Gastrocnemius medialis (tissue), 4 donors: ENCODE data around the gene KCNQ5. TPM values are rescaled to one million over a fixed set of nuclear protein-coding genes. Genes with fewer than 3 reads are reported as not detected.
A peak's percentile ranks its signal among the peaks of the same experiment; 100 is the strongest.

ENCODE experiments used
- ATAC-seq, 2 donors: fragments of 150-250 bp; one replicate each; pipeline ENCODE4 v1.9.1; 2016
- DNase-seq, 2 donors: peaks; one replicate each; pipeline ENCODE4 v3.0.0-alpha.2; 2019
- H3K27ac ChIP-seq, 4 donors: fragments of 200-600 bp; sonication (generic); 1 replicate in 1 of 4; 2 replicates in 3 of 4; pipeline ENCODE4 v1.5.1; 2016 to 2018; ENCODE audit warnings: mild to moderate bottlenecking in 2 of 4, moderate library complexity in 1 of 4
- H3K27me3 ChIP-seq, 3 donors: fragments of 200-600 bp; sonication (generic) in 2 of 3; 1 replicate in 1 of 3; 2 replicates in 2 of 3; pipeline versions ENCODE4 v1.5.1 to v1.6.0; 2016 to 2019; ENCODE audit warnings: mild to moderate bottlenecking in 1 of 3, moderate library complexity in 1 of 3
- H3K36me3 ChIP-seq, 2 donors: fragments of 200-600 bp; sonication (generic) in 1 of 2; one replicate each; pipeline ENCODE4 v1.5.1; 2017 to 2018
- H3K4me1 ChIP-seq, 2 donors: fragments of 200-600 bp; sonication (generic) in 1 of 2; one replicate each; pipeline ENCODE4 v1.5.1; 2016 to 2017; ENCODE audit warnings: mild to moderate bottlenecking in 2 of 2
- H3K4me3 ChIP-seq, 4 donors: fragments of 200-600 bp; sonication (generic) in 3 of 4; 1 replicate in 1 of 4; 2 replicates in 3 of 4; pipeline ENCODE4 v1.5.1; 2016 to 2019; ENCODE audit warnings: mild to moderate bottlenecking in 2 of 4
- H3K9me3 ChIP-seq, 3 donors: fragments of 200-600 bp; sonication (generic) in 2 of 3; 1 replicate in 1 of 3; 2 replicates in 2 of 3; pipeline ENCODE4 v1.5.1; 2016 to 2019
- POLR2A ChIP-seq, 2 donors: fragments of 450-650 bp; IDR thresholded peaks; one replicate each; pipeline ENCODE4 v1.6.1; 2017; ENCODE audit warnings: antibody characterized with exemption in 2 of 2, mild to moderate bottlenecking in 2 of 2, moderate library complexity in 2 of 2
- in situ Hi-C, 4 donors: fragments of 200-750 bp; cut with MboI; loops; one replicate each; pipeline versions ENCODE4 v1.15.0 to v1.8.0; 2017; ENCODE audit warnings: low sequenced_read_pairs in 4 of 4
- intact Hi-C: fragments of 100-400 bp; cut with DNase I; formaldehyde crosslinking; loops from one replicate; pipeline ENCODE4 v1.15.1; 2023; ENCODE audit warnings: low total_unique reads
- total RNA-seq, 4 donors: library from RNA; depleted of rRNA; stranded (reverse); fragments of >200 nt; gene quantifications; one replicate each; pipeline versions ENCODE4 v1.1.0 to v1.2.3, GENCODE V29; 2016
- TF ChIP-seq, protein P1 (sequence below), 5 experiments: fragments of 450-650 bp in 3 of 5; fragments of 200-600 bp in 2 of 5; sonication (generic) in 2 of 5; IDR thresholded peaks in 4 of 5; conservative IDR thresholded peaks in 1 of 5; 1 replicate in 4 of 5; 2 replicates in 1 of 5; pipeline ENCODE4 v1.5.1; 2016 to 2019; ENCODE audit warnings: antibody characterized with exemption in 5 of 5, mild to moderate bottlenecking in 3 of 5, moderate library complexity in 3 of 5

The KCNQ5 gene
- total RNA-seq, 4 donors from 2014 or later = 5.3 to 19.3 (median 15.1) TPM

DNA sequence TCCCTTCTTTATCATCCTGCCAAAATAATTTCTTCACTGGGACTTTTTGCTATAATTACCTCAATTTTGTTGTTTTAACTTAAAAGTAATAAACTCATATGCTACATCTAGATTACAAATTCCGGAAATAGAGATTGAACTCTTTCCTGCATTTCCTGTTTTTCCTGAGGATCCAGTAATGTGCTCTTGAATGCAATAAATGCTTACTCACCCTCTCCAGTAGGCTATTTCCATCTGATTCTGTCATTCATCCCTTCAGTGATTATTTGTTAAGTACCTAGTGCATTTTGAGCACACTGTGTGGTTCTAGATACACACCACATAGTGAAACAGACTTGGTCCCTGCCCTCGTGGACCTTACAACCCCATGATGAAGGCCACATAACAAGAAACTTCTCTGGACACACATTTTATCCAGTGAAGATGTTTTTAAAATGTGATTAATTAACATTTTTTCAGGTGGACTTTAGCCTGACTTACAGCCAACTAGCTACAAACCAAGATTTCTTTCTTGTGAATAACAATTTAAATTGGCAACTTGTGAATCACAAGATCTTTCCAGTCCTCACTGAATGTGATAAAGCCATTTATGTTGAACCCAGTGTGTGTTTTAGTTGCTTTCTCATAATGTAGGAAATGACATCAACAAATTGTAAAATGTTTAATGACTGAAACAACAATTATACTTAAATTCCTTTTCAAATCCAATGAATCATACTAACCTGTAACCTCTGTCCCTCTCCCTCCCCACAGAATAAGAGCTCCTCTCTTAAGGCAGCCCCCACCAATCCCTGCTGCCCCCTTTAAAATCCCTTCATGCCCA lies 331.2 kb downstream of the KCNQ5 start:
- Histone ChIP-seq H3K36me3 (no peaks in the 10 kb centered on the region), H3K4me1 (peaks cover 35 to 75% of the 10 kb centered on the region in 2 donors), H3K4me3 (no peak overlapping the region), H3K27ac (peak overlapping the region in 3 of 4 donors; percentile 7 to 45 (median 20)), H3K27me3 (no peaks in the 10 kb centered on the region), H3K9me3 (no peaks in the 10 kb centered on the region)
- no peak for TF ChIP-seq POLR2A (IDR thresholded peaks at IDR 0.05)
- TF ChIP-seq, protein P1, sequence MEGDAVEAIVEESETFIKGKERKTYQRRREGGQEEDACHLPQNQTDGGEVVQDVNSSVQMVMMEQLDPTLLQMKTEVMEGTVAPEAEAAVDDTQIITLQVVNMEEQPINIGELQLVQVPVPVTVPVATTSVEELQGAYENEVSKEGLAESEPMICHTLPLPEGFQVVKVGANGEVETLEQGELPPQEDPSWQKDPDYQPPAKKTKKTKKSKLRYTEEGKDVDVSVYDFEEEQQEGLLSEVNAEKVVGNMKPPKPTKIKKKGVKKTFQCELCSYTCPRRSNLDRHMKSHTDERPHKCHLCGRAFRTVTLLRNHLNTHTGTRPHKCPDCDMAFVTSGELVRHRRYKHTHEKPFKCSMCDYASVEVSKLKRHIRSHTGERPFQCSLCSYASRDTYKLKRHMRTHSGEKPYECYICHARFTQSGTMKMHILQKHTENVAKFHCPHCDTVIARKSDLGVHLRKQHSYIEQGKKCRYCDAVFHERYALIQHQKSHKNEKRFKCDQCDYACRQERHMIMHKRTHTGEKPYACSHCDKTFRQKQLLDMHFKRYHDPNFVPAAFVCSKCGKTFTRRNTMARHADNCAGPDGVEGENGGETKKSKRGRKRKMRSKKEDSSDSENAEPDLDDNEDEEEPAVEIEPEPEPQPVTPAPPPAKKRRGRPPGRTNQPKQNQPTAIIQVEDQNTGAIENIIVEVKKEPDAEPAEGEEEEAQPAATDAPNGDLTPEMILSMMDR (IDR thresholded peaks at IDR 0.05 in 4 of 5, conservative IDR thresholded peaks at IDR 0.05 in 1 of 5) = no peak
- in situ Hi-C loops = no loop called here
- ATAC-seq (peak in 1 of 2 donors; percentile 51), DNase-seq (no peak)
- intact Hi-C loops = loop anchor here (5.0 kb wide), 2 partner anchors 136 to 331 kb away; partner anchors contain the start of gene KCNQ5

DNA sequence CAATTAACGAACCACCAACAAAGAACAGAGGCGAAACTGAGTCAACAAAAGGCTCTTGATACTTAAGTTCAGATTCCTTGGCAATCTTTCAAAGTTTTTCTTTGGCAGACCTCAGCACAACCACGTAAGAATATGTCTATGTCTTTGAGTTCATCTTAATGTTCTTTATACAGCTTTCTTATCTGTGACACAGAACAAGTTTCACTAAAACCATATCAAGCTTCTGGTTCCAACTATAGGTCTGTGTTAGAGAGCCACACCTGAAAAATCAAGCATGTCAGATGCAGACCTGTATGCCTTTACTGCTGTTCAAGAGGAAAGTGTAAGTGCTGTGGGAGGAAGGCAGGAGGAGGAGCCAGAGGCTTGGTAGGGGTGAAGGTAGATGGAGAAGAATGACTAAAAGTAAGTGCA lies 332.1 kb downstream of the KCNQ5 start:
- no peaks in the 10 kb centered on the region for H3K27me3 ChIP-seq
- in situ Hi-C loops = no loop called here
- intact Hi-C loops = loop anchor here (5.0 kb wide), 2 partner anchors 137 to 332 kb away; partner anchors contain the start of gene KCNQ5
- no peaks in the 10 kb centered on the region for H3K9me3 ChIP-seq
- peaks cover 25 to 71% of the 10 kb centered on the region in 2 donors for H3K4me1 ChIP-seq
- ATAC-seq = no peak
- H3K4me3 ChIP-seq = no peak overlapping the region
- H3K36me3 ChIP-seq = no peaks in the 10 kb centered on the region
- H3K27ac ChIP-seq = peak overlapping the region in 1 of 4 donors; percentile 5
- DNase-seq = no peak
- TF ChIP-seq POLR2A (IDR thresholded peaks at IDR 0.05) = no peak
- TF ChIP-seq, protein P1 (IDR thresholded peaks at IDR 0.05 in 4 of 5, conservative IDR thresholded peaks at IDR 0.05 in 1 of 5) = no peak

DNA sequence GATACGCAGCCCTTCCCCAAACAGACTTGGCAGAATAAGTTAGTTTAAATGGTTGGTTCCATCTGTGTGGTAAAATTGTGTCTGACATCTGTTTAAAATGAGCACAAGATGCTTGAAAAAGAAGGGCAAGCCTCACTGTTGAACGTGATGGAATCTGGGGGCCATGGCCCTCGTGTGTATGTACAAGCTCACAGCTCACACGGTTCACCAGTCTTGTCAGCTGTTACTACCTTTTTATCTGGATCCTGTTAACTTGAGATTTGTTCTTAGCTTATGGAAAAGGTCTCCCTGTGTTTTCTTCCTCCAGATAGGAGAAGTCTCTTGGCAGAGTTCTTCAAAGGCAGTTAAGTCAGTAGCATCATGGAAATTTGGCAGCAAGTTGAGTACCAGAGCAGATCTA lies 332.9 kb downstream of the KCNQ5 start:
- in situ Hi-C loops (no loop called here), intact Hi-C loops (loop anchor here (5.0 kb wide), 2 partner anchors 137 to 332 kb away; partner anchors contain the start of gene KCNQ5)
- H3K36me3 ChIP-seq = no peaks in the 10 kb centered on the region
- H3K27me3 ChIP-seq = no peaks in the 10 kb centered on the region
- DNase-seq (no peak), ATAC-seq (no peak)
- H3K9me3 ChIP-seq = no peaks in the 10 kb centered on the region
- TF ChIP-seq, protein P1 (IDR thresholded peaks at IDR 0.05 in 4 of 5, conservative IDR thresholded peaks at IDR 0.05 in 1 of 5) = no peak
- no peak for TF ChIP-seq POLR2A (IDR thresholded peaks at IDR 0.05)
- H3K4me1 ChIP-seq = peaks cover 20 to 64% of the 10 kb centered on the region in 2 donors
- H3K4me3 ChIP-seq = no peak overlapping the region
- no peak overlapping the region for H3K27ac ChIP-seq

DNA sequence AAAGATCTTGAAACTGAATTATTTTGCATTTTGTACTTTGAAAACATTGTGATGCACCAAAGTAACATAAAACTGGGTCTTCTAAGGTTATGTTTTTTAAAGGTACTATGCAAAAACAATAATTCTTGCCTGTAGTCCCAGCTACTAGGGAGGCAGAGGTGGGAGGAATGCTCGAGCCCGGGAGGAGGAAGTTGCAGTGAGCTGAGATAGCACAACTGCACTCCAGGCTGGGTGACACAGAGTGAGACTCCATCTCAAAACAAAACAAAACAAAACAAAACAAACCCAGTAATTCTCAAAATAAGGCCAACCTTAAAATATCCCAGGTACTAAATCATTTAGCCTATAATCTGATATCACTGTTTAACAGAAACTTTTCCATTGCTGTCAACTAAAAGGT lies 333.8 kb downstream of the KCNQ5 start:
- H3K27ac ChIP-seq = no peak overlapping the region
- DNase-seq (no peak), ATAC-seq (no peak)

More for the DNA sequence above, 333.8 kb downstream of the KCNQ5 start:
- Histone ChIP-seq H3K9me3 (no peaks in the 10 kb centered on the region), H3K36me3 (no peaks in the 10 kb centered on the region), H3K4me3 (no peak overlapping the region), H3K4me1 (peaks cover 10 to 56% of the 10 kb centered on the region in 2 donors), H3K27me3 (no peaks in the 10 kb centered on the region)
- in situ Hi-C loops (no loop called here), intact Hi-C loops (no loop called here)
- no peak for TF ChIP-seq POLR2A (IDR thresholded peaks at IDR 0.05)
- TF ChIP-seq, protein P1 (IDR thresholded peaks at IDR 0.05 in 4 of 5, conservative IDR thresholded peaks at IDR 0.05 in 1 of 5) = no peak
